Kidney tubule cell (primary cell): ENCODE data around the gene RASSF5.

ENCODE experiments used
- DNase-seq: peaks from one replicate; pipeline ENCODE4 v3.0.0-alpha.2; 2018; ENCODE audit warnings: low spot score

Gene RASSF5

DNA sequence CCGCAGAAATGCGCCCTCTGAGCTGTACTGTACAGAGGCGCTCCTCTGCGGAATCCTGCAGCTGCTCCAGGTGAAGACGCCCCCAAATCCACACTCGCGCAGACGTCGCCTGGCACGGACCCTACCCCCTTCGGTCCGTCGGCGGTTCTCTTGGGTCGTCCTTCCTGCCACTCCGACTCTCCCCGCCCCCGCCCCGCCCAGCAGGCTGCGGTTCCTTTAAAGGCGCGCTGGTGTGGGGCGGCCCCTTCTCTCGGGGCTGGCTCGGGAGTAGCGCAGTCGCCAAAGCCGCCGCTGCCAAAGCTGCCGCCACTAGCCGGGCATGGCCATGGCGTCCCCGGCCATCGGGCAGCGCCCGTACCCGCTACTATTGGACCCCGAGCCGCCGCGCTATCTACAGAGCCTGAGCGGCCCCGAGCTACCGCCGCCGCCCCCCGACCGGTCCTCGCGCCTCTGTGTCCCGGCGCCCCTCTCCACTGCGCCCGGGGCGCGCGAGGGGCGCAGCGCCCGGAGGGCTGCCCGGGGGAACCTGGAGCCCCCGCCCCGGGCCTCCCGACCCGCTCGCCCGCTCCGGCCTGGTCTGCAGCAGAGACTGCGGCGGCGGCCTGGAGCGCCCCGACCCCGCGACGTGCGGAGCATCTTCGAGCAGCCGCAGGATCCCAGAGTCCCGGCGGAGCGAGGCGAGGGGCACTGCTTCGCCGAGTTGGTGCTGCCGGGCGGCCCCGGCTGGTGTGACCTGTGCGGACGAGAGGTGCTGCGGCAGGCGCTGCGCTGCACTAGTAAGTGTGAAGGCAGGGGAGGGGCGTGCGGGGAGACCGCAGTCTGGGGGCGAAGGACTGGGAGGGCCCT lies at the start of gene RASSF5:
Gene RASSF5, plus strand, starts transcription at position 248 of the 846 bp plus-strand sequence. Its CDS starts 72 bp downstream, at position 320.
- DNase-seq: peak; percentile 60

DNA sequence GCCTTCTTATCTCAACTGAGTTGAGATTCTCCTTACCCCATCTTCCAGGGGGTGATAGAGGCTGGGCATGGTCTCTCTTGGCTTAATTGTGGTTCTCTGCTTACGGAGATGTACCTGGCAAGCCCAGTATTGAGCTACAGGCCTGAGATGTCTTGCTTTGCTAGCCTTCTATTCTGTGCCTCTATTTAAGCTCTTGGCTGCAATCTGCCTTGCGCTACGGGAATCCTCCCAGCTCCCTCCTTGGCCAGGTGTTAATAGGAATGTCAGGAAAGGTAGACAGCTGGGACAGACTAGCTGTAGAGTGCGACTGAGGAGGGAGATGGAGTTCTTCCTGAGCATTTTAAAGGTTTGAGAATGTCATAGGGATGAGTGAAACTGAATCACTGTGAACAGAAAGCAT lies 47.6 kb upstream of the RASSF5 start:
- no peak for DNase-seq

- DNase-seq: no peak
Measured at GRCh38 chr1:206460836-206461426, 46.4 kb upstream of the RASSF5 start.

DNA sequence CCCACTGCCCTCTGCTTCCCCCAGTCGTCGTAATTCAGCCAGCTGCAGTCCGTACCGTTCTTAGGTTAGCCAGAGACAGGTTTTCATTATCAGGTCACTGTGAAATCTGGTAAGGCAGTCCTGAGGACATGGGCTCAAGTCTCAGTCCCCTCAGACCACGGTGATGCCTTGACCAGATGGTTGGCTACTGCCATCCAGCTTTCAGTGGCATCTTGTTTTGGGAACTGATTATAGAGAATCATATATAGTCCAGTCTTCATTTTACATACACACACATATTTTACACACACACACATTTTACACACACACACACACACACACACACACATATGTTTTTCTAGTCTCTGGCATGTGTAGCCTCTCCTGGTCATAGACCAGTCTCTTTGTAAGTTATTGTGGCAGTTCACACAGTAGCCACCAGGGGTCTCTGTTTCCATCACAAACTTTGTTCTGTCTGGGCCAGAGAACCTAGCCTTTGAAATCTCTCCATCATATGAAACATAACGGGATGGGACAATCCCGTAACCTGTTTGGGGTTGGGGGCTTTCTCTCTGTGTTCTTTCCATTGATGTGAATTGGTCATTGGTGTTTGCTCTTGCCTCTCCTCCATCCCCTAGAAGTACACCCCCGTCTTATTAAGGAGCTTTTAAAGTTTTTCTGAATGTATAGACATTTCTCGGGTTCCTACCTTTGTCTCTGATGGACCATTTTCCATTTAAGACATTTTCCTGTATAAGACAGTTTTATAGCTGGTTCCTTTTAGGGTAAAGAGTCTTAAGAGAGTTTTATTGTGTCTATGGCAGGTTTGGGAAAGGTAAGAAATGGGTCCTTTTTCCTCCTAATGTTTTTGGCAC lies 45.5 kb upstream of the RASSF5 start:
- peak; percentile 73 for DNase-seq

GRCh38 chr1:206463137-206463536 lies 44.2 kb upstream of the RASSF5 start:
- no peak for DNase-seq

DNA sequence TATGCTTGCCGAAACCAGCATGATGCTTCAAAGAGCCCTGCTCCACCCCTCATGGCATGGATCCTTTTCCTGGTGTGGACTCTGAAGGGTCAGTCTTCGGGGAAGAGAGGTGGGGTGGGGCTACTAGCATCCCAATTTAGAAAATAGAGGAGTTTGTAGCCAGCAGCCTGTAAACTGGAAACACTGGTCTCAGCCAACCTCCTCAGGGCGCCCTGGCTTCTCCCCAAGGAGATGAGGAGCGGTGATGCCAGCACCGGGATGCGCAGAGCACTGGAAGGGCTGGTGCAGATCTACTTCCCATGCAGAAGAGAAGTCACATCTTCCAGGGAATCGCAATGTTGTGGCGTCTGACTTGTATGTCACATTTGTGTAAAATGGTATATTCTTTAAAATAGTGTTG lies 43.4 kb upstream of the RASSF5 start:
- DNase-seq: no peak

DNA sequence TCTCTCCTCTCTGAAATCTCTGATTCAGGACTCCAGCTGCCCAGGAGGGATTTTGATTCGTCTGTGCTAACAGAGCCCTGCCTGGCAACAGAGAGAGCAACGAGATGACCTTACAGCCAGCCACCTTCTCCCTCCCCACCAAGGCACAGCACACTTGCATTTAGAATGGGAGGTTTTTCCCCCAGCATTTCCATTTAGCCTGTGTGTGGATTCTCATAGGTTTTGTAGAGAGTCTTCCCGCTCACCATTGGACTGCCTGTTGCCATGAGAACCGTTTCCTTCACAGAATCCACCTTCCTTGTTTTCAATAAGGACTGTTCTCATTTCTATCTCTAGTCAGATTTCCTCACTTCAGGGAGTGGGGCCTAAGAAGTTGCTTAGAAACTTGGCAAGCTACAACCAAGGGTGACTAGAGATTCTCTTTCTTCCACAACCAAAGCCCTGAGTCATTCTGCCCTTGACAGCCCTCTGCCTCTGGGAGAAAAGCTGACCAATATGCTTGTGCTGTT lies 42.8 kb upstream of the RASSF5 start:
- peak; percentile 72 for DNase-seq

DNA sequence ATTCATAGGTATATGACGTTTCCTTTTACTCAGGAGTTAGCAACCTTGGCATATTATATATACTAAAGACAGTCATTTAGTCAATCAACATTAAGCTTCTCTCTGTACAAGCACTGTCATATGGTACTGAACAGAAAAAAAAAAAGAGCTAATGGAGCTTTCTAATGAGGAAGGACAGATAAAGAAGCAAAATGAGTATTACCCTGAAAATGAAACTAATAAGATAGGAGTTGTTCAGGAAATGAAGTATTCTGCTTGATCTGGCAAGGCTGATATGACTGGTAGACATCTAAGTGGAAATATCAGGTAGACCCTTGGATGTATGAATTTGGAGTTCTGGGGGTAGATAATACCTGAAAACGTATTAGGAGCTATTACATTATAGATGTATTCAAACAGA lies 41.4 kb upstream of the RASSF5 start:
- no peak for DNase-seq

DNA sequence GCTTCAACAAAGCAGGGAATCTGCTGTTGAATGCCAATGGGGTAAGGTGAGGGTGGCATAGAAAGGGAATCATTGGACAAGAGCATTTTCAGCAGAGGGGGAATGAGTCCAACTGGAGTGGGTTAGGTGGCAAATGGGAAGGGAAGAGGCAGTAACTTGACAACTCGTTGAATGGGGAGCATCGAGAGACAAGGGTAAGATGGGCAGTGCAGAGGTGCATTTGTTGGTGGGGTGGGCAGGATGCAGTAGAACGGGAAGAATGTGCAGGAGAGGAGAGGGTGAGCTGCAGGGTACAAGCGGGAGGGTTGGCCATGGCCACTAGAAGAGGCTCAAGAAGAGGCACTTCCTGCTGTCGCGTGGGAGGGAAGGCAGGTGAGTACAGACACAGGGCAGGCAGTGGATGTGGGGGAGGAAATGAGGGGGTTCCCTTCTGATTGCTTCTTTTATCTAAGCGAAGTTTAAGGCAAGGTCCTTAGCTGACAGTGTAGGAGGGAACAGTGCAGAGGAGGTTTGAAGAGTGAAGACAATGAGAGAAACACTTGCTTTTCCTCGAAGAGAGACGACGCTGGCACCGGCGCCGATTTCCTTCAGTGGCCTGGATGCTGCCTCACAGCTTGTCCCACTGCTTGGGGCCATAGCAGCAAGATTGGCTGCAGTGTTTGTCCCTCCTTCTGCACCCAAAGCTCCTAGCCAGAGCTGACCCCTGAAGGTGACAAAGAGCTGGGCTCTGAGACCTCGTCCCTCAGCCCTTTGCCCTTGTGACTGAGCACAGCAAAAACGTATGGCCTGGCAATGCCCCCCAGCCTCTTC lies 40.3 kb upstream of the RASSF5 start:
- no peak for DNase-seq

DNA sequence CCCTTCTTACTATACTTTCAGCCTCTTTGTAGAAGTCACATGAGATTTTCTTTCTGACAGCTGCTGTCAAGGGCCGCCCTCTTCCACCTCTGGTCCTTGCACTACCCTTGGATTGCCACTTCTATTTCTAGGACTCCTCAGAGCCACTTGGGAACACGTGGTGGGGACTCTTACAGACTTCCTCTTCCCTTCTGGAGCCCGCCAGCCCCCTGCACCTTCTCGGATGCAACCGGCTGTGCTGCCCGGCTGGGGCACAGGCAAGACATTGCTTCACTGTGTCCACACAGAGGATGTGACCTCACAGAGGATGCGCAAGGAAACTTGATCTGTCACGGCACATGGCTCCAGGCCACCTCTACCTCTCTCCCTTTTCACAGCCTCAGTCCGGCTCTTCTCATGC lies 39.4 kb upstream of the RASSF5 start:
- DNase-seq: no peak

GRCh38 chr1:206468571-206468970 lies 38.8 kb upstream of the RASSF5 start:
- no peak for DNase-seq

- peak; percentile 63 for DNase-seq
Measured at GRCh38 chr1:206469411-206469932, 37.9 kb upstream of the RASSF5 start.

GRCh38 chr1:206469933-206470691 lies 37.2 kb upstream of the RASSF5 start, which contains the start of gene IKBKE:
TSS of gene IKBKE (plus strand) at chr1:206470476. CDS start at chr1:206473228, 2,752 bp downstream.
- peak; percentile 94 for DNase-seq

- DNase-seq: peak; percentile 95
Measured at GRCh38 chr1:206470692-206471414, 36.5 kb upstream of the RASSF5 start.

DNA sequence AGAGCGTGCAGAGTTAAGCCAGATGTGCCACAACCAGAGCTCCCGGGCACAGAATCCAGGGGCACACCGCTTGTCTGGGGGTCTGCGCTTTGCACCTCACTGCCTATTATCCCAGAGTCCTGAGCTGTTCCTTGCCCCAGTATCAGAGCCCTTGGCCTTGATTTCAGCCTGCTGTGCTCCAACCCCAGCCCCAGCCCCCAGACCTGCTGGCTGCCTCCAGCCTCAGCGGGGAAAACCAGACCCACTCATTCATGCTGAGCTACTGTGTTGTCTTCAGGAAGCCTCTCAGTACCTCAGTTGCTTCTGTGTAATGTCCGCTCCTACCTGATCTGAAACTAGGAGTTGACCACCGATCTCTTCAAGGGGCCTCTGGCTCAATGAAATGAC lies 35.9 kb upstream of the RASSF5 start:
- no peak for DNase-seq

DNA sequence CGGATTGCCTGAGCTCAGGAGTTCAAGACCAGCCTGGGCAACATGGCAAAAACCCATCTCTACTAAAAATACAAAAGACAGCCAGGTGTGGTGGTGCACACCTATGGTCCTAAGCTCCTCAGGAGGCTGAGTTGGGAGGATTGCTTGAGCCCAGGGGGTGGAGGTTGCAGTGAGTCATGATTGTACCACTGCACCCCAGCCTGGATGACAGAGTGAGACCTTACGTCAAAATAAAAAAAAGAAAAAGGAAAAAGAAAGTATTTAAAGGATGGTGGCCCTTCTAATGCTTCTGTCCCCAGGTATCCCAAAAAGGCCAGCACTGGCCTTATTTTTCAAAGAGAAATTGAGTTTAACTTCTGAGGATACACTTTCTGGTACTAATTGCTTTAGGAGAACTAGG lies 35.3 kb upstream of the RASSF5 start:
- DNase-seq: no peak

DNA sequence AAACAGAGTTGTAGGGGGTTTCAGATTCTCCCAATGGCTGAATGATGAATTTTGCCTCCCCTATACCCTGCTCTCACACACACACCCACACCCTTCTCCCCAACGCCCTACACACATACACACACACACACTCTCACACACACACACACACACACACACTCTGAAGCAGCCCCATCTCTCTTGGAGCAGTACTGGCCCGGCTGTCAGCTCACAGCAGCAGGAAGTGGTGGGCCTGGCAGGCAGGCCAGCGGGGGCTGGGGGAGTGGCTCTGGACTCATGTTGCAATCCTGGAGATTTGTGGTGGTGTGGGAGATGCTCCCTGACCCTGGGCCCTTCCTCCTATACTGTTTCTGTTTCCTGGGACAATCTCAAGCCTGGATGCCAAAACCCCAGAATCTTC lies 34.9 kb upstream of the RASSF5 start:
- DNase-seq: peak; percentile 75

- no peak for DNase-seq
Measured at GRCh38 chr1:206472886-206473285, 34.4 kb upstream of the RASSF5 start.

DNA sequence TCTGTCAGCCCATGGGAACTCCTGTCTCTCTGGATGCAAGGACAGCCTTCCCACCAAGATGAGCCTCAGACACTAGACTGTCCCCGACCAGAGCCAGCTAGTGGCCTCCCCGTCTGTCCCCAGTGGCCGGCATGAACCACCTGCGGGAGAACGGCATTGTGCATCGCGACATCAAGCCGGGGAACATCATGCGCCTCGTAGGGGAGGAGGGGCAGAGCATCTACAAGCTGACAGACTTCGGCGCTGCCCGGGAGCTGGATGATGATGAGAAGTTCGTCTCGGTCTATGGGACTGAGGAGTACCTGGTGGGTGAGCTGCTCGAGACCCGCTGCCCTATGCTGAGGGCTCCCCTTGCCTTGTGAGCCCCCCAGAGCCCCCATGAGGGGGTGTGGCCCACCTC lies 31.3 kb upstream of the RASSF5 start:
- no peak for DNase-seq

DNA sequence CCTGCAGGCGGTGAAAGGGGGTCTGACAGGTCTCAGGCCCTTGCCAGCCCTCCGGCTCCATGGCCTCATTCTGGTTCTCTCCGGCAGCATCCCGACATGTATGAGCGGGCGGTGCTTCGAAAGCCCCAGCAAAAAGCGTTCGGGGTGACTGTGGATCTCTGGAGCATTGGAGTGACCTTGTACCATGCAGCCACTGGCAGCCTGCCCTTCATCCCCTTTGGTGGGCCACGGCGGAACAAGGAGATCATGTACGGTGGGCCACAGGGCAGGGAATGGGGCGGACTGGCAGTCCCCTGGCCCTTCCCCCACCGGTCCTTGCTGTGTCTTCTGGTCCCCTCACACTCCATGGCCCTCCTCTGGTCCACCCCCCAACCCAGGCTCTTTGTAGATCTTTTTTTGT lies 30.7 kb upstream of the RASSF5 start:
- no peak for DNase-seq
